Panc1 (cell line): ENCODE results near the gene SDK2. TPM values are rescaled to one million over a fixed set of nuclear protein-coding genes. Genes with fewer than 3 reads are reported as not detected.

Experiments
- ATAC-seq: fragments of 200-7000 bp; cut with Tn5 transposase; 2 replicates; pipeline ENCODE4 v1.9.1; 2020; ENCODE audit warnings: mild to moderate bottlenecking, moderate library complexity
- BruUV-seq: library from RNA; stranded (reverse); fragments of 400-500 nt; replicated peaks from 2 replicates; lab custom pipeline; 2021; lab: Mats Ljungman, UMichigan
- CTCF ChIA-PET: fragments of 300-600 bp; sonication (Branson Sonifier 250); formaldehyde crosslinking; loops from one replicate; lab custom pipeline; 2022; ENCODE audit warnings: antibody characterized with exemption; lab: Charles Lee
- POLR2A ChIA-PET: fragments of 300-600 bp; sonication (Branson Sonifier 250); formaldehyde crosslinking; loops from one replicate; lab custom pipeline; 2022; ENCODE audit warnings: antibody characterized with exemption; lab: Charles Lee
- DNase-seq: peaks from one replicate; pipeline ENCODE4 v3.0.0-alpha.2; 2010; ENCODE audit warnings: low read depth, low spot score
- H3K27ac ChIP-seq: 2 replicates; pipeline ENCODE4 v1.5.1; 2011; ENCODE audit warnings: mild to moderate bottlenecking, low read length, inconsistent platforms
- H3K27me3 ChIP-seq: fragments of 200-500 bp; sonication (Bioruptor generic); 2 replicates; pipeline ENCODE4 v1.6.0; 2014; ENCODE audit warnings: low read length, inconsistent platforms; ENCODE audit not compliant: control insufficient read depth, insufficient read depth
- H3K36me3 ChIP-seq: fragments of 200-500 bp; sonication (Bioruptor generic); 2 replicates; pipeline ENCODE4 v1.5.1; 2014; ENCODE audit warnings: inconsistent platforms, mild to moderate bottlenecking, low read length, moderate library complexity; ENCODE audit not compliant: control insufficient read depth, insufficient read depth
- H3K4me1 ChIP-seq: 2 replicates; pipeline ENCODE4 v1.5.1; 2011; ENCODE audit warnings: inconsistent platforms, mild to moderate bottlenecking, low read length, moderate library complexity; ENCODE audit not compliant: control insufficient read depth, insufficient read depth
- H3K4me3 ChIP-seq, 2 experiments: 2 replicates each; pipeline ENCODE4 v1.5.1; 2011 to 2012; ENCODE audit warnings: low read depth in 2 of 2, low read length in 2 of 2, mild to moderate bottlenecking in 2 of 2, inconsistent platforms in 1 of 2, moderate library complexity in 1 of 2
- H3K9me3 ChIP-seq: fragments of 200-500 bp; sonication (Bioruptor generic); 2 replicates; pipeline ENCODE4 v1.5.1; 2014; ENCODE audit warnings: low read depth, mild to moderate bottlenecking, inconsistent platforms, low read length, moderate library complexity; ENCODE audit not compliant: control insufficient read depth, insufficient read depth
- CTCF ChIP-seq: fragments of 450-650 bp; IDR thresholded peaks from 2 replicates; pipeline ENCODE4 v1.5.1; 2017; ENCODE audit warnings: mild to moderate bottlenecking
- POLR2AphosphoS5 ChIP-seq: IDR thresholded peaks from 2 replicates; pipeline ENCODE4 v1.6.1; 2012; ENCODE audit warnings: mild to moderate bottlenecking, low read depth, low read length, moderate library complexity
- SIN3A ChIP-seq: IDR thresholded peaks from 2 replicates; pipeline ENCODE4 v1.6.1; 2012; ENCODE audit warnings: low read depth, mild to moderate bottlenecking, low read length, moderate library complexity, borderline replicate concordance; ENCODE audit not compliant: insufficient read depth
- TCF7L2 ChIP-seq: IDR thresholded peaks from 2 replicates; pipeline ENCODE4 v1.6.1; 2011; ENCODE audit warnings: mild to moderate bottlenecking, low read depth, low read length, inconsistent platforms
- in situ Hi-C: cut with HindIII; loops from 2 replicates; pipeline ENCODE4 v1.10.0; 2016; ENCODE audit warnings: low sequenced_read_pairs, low pct_unique_long_range_greater_than_20kb
- intact Hi-C: fragments of 100-400 bp; cut with micrococcal nuclease; formaldehyde crosslinking; loops from one replicate; pipeline ENCODE4 v1.10.0; 2022; ENCODE audit not compliant: unreplicated experiment
- total RNA-seq: library from RNA; stranded (reverse); gene quantifications from one replicate; pipeline ENCODE4 v1.2.1, GENCODE V29; 2021; ENCODE audit not compliant: unreplicated experiment
- TF ChIP-seq, protein P1 (sequence below), 2 experiments: IDR thresholded peaks; 2 replicates each; pipeline ENCODE4 v1.6.1; 2011 to 2012; ENCODE audit warnings: low read depth in 2 of 2, control low read depth in 1 of 2, low read length in 1 of 2, mild to moderate bottlenecking in 1 of 2, moderate library complexity in 1 of 2; ENCODE audit not compliant: insufficient read depth in 1 of 2

Gene SDK2
- total RNA-seq, 1 experiment from 2014 or later = 0.41 TPM

GRCh38 chr17:73592501-73592961, 51.7 kb downstream of the SDK2 start:
- TF ChIP-seq POLR2AphosphoS5 = no peak
- TF ChIP-seq TCF7L2 = no peak
- TF ChIP-seq, protein P1, sequence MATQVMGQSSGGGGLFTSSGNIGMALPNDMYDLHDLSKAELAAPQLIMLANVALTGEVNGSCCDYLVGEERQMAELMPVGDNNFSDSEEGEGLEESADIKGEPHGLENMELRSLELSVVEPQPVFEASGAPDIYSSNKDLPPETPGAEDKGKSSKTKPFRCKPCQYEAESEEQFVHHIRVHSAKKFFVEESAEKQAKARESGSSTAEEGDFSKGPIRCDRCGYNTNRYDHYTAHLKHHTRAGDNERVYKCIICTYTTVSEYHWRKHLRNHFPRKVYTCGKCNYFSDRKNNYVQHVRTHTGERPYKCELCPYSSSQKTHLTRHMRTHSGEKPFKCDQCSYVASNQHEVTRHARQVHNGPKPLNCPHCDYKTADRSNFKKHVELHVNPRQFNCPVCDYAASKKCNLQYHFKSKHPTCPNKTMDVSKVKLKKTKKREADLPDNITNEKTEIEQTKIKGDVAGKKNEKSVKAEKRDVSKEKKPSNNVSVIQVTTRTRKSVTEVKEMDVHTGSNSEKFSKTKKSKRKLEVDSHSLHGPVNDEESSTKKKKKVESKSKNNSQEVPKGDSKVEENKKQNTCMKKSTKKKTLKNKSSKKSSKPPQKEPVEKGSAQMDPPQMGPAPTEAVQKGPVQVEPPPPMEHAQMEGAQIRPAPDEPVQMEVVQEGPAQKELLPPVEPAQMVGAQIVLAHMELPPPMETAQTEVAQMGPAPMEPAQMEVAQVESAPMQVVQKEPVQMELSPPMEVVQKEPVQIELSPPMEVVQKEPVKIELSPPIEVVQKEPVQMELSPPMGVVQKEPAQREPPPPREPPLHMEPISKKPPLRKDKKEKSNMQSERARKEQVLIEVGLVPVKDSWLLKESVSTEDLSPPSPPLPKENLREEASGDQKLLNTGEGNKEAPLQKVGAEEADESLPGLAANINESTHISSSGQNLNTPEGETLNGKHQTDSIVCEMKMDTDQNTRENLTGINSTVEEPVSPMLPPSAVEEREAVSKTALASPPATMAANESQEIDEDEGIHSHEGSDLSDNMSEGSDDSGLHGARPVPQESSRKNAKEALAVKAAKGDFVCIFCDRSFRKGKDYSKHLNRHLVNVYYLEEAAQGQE (IDR thresholded peaks at IDR 0.05; ENCODE audit: insufficient read depth in 1 of 2, low read depth in 2 of 2, low read length in 1 of 2) = no peak
- TF ChIP-seq CTCF = no peak
- TF ChIP-seq SIN3A = no peak
- DNase-seq = no peak
- POLR2A ChIA-PET = no interaction called here
- no peaks in the 10 kb centered on the region for H3K27me3 ChIP-seq
- CTCF ChIA-PET = interaction anchor here (0.6 to 0.7 kb wide), 2 partner anchors 9 to 161 kb away, joined by 3 to 4 read pairs; no protein-coding TSS in a partner anchor
- intact Hi-C loops (no loop called here), in situ Hi-C loops (no loop called here)
- H3K4me3 ChIP-seq = no peak overlapping the region
- no peaks in the 10 kb centered on the region for H3K4me1 ChIP-seq
- no TSS peak for BruUV-seq
- no peaks in the 10 kb centered on the region for H3K9me3 ChIP-seq
- no peak overlapping the region for H3K27ac ChIP-seq
- no peaks in the 10 kb centered on the region for H3K36me3 ChIP-seq
- no peak for ATAC-seq

GRCh38 chr17:73592079-73592415, 52.2 kb downstream of the SDK2 start:
- ChIA-PET POLR2A (no interaction called here), CTCF (no interaction called here)
- no TSS peak for BruUV-seq
- ATAC-seq = no peak
- intact Hi-C loops (no loop called here), in situ Hi-C loops (no loop called here)
- H3K27ac ChIP-seq = no peak overlapping the region
- H3K9me3 ChIP-seq = no peaks in the 10 kb centered on the region
- H3K27me3 ChIP-seq = no peaks in the 10 kb centered on the region
- no peaks in the 10 kb centered on the region for H3K36me3 ChIP-seq
- H3K4me1 ChIP-seq = no peaks in the 10 kb centered on the region
- TF ChIP-seq SIN3A = no peak
- DNase-seq = no peak
- H3K4me3 ChIP-seq = no peak overlapping the region

DNA sequence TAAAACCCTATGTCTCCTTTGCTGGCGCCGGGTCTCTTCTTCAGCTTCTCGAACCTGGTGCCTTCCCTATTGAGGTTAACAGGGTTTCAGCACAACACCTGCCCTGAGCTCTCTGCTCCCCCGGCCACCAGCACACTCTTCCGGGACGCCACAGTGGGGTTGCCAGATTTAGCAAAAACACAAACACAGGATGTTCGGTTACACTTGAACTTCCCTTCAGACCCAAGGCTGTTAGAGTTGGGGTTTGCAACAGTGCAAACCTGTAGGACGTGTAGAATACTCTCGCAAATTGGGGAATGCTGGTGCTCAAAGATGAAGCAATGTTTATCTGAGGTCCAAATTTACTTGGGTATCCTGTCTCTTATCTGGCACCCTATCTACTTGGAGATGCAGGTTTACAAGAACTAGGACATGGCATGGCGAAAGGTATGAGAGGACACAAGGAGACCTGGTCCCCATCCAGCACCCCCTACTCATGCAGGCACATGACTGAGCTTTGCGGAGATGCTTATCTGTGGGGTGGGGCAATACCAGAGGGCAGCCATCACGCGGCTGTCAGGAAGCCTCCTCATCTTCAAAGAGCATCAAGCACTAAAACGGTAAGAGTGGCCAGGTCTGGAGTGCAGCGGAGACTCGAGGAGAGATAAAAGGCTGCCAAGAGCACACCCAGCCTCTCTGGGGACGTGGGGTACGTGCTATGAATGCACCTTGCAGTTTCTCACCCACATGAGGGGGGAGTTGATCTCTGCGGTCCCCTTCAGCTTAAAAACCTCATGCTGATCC, 52.8 kb downstream of the SDK2 start:
- Histone ChIP-seq H3K4me3 (no peak overlapping the region), H3K36me3 (no peaks in the 10 kb centered on the region), H3K27ac (no peak overlapping the region), H3K9me3 (no peaks in the 10 kb centered on the region), H3K27me3 (no peaks in the 10 kb centered on the region), H3K4me1 (no peaks in the 10 kb centered on the region)
- intact Hi-C loops (no loop called here), in situ Hi-C loops (no loop called here)
- BruUV-seq = no TSS peak
- ChIA-PET CTCF (no interaction called here), POLR2A (no interaction called here)
- ATAC-seq (no peak), DNase-seq (no peak)
- TF ChIP-seq TCF7L2 = no peak
- TF ChIP-seq SIN3A = no peak
- TF ChIP-seq POLR2AphosphoS5 = no peak
- no peak for TF ChIP-seq CTCF
- TF ChIP-seq, protein P1 (IDR thresholded peaks at IDR 0.05; ENCODE audit: insufficient read depth in 1 of 2, low read depth in 2 of 2, low read length in 1 of 2) = no peak
